Measurements from ENCODE around the gene TECPR2. TPM values are rescaled to one million over a fixed set of nuclear protein-coding genes. Genes with fewer than 3 reads are reported as not detected.

Gene TECPR2
- 19.6 and 23.0 TPM in 2 replicates for total RNA-seq

DNA sequence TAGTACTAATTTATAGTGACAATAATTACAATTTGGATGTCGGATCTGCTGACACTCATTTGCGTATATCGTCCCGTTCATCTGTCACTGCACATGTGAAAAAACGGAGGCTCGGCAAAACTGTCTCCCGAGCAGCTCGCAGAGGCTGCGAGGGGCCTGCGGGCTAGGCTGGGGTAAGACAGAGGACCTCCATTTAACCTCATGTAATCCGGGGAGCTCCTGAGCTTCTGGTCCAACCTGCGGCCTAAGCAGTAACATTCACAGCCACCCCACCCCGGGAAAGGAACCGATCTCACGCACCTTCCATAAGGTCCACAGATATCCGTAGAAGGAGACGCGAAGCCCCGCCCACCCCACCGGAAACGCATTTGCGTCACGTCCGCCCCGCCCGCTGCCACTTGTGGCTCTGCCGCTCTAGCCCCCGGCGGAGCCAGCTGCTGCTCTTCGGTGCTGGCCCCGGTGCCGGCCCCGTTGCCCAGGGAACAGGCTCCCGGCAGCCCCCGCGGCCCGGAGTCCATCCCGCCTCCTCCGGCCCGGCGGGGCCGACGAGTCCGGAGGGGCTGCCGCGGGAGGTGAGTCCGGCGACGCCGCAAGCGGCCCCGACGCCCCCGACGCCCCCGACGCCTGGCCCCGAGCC is at the start of gene TECPR2, which contains the start of gene CINP:
TECPR2 (plus strand) TSS at position 397 of the 637 bp plus-strand sequence. CDS start 13,781 bp downstream, outside the sequence.
CINP (minus strand) TSS at position 346 of the 637 bp plus-strand sequence; CDS start at position 307, 39 bp downstream.

DNA sequence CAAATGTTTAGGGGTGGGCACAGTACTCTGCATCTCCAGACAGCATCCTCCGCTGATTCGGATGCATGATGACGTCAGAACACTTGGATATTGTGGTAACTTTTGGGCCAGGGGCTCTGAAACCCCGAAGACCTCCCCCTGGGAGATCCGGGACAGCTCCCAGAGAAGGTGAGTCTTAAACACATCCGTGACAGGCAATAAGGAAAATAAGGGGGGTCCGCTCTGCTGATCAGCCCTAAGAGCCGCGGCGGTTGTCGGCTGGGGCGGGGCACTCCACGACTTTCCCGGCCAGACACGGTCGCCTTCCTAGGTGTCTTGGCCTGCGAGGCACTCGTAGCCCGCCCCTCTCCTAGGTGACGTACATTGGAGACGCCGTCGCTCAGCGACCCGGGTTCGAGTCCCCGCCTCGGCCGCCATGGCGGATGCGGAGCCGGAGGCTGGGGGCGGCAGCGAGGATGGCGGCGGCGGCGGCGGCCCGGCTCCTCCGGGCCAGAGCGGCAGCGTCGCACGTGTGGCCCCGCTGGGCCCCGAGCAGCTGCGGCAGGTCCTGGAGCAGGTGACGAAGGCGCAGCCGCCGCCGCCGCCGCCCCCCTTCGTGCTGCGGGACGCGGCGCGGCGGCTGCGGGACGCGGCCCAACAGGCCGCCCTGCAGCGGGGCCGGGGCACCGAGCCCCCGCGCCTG is 43.2 kb upstream of the TECPR2 start, which contains the start of gene ZNF839:
ZNF839 (plus strand) TSS at position 396 of the 682 bp plus-strand sequence; CDS start at position 416, 20 bp downstream.

DNA sequence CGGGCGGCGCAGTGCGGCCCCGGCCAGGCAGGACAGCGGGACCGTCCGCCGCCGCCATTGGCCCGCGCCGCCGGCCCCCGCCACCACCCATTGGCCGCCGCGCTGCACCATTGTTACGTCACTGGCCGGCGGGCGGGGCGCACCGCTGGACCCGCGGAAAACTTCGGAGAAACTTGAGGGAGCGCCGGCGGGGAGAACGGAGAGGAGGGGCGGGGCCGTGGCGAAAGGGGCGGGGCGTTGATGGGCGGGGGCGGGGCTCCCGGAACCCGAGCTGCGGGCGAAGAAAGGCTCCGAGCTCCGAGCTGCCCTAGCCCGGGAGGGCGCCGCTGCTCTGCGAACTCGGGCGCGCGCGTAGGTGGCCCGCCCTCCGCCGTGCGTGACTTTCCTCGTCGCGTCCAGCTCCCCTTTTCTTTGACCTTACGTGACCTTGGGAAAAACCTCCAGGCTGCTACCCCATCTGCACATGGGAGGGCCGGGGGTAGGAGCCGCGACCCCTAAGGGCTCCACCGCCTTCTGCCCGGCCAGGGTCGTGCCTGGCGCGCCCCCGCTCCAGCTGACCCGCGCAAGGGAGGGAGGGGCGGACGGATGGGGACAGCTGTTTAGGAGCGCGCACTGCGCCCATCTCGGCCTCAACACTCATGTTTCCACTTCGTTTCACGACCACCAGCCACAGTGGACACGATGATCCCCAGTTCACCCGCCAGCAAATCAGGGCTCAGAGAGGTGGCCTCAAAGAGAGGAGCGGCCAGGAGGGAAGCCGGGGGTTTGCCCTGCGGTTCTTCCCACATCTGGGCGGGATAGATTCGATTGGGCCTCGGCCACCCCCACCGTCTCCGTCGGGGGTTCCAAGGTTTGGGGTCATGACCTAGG is 147.2 kb downstream of the TECPR2 start, which contains the start of gene ANKRD9:
ANKRD9 (minus strand) TSS at position 31 of the 870 bp plus-strand sequence. CDS start 1,887 bp downstream, outside the sequence.

Small RNAs within 50 kb of the gene (small RNA-seq; reads per million reads assigned to genes)
- 0.12 reads per million for gene MIR4309

Other genes with a start within 250 kb of the TECPR2 start
- gene WDR20, start 223.0 kb upstream of the TECPR2 start, total RNA-seq = 18.7 and 21.6 TPM in 2 replicates
- gene MOK, start 57.8 kb upstream of the TECPR2 start, total RNA-seq = 9.8 and 10.2 TPM in 2 replicates
- 7.0 and 9.0 TPM in 2 replicates for gene ZNF839, start 43.2 kb upstream of the TECPR2 start, total RNA-seq
- 25.5 and 41.1 TPM in 2 replicates for gene CINP, start 51 bp upstream of the TECPR2 start, total RNA-seq
- gene ANKRD9, start 146.8 kb downstream of the TECPR2 start, total RNA-seq = 9.8 and 33.2 TPM in 2 replicates
- gene RCOR1, start 229.7 kb downstream of the TECPR2 start, total RNA-seq = 25.1 and 33.4 TPM in 2 replicates